NCI-H524 treated with DMSO at 0.1 percent for 48 hours (cell line): ENCODE results near the gene KCMF1.

Experiments
- DNase-seq: peaks from one replicate; lab custom pipeline; 2025; lab: John Stamatoyannopoulos, UW

KCMF1 gene

GRCh38 chr2:84980263-84980983, 9.5 kb downstream of the KCMF1 start:
- no peak for DNase-seq

DNA sequence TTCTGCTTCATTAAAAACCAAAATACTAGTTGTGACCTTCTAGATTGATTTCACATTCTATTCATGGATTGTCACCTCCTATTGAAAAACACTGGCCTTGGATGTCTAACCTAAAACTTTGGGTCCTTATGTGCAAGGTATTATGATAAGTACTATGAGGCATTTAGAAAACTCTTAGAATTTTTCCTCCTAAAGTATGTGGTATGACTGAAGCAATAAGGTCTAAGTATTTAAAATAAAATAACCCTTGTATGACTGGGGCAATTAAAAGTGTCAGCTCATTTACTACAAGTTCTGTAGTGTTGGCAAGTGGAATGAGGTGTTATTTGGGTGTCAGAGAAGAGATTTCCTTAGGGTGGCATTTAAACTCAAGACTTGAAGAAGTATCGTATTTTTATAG, 15.1 kb downstream of the KCMF1 start:
- DNase-seq, result no peak

- DNase-seq, result no peak
These were observed 18.5 kb downstream of the KCMF1 start for GRCh38 chr2:84989422-84989821.

DNA sequence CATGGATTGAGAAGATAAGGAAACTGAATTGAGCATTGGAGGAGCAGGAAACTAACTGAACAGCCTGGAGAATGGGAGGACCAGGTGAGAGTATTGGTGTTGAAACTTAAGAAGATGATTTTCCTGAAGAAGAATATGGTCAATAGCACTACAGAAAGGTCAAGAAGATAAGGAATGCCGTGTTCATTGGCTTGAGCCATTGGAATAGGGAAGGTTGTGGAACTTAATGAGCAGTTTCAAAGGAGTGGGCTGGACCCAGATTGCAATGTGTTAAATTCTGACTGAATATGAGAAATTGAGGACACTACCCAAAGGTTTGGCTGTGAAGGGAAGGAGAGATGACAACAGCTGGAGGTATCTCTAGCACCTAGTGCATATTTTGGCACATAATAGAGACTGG, 19.0 kb downstream of the KCMF1 start:
- no peak for DNase-seq

GRCh38 chr2:84991404-84992160, 20.6 kb downstream of the KCMF1 start:
- DNase-seq, result no peak

DNA sequence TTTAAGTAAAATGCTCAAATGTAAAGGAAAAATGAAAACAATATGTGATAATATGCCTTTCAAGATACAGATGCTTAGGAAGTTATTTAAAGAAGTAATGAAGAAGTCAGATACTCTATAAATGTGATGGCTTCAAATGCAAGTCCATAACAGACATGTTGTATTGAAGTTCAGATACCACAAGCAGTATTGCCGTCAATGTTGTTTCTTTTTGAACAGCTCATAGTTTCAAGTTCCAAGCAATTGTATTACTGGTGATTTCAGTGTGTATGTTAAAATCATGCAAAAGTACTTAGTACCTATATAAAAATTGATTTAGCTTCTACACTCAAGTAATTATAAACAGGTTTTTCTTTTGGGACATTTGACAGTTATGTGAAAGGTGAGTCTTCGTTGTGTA, 24.9 kb downstream of the KCMF1 start:
- no peak for DNase-seq

DNA sequence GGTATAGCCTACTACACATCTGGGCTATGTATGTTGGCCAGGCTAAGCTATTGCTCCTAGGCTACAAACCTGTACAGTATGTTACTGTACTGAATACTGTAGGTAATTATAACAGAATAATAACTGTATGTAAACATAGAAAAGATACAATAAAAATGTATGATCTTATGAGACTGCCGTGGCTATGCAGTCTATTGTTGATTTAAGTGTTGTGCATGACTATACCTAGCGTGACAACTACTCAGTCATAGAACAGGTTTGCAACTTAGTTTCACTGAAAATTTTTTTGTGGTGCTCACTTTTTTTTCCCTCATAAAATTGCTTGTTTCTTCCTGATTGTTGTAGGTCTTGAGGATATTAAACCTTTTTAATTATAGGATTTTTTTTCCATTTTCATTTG, 25.9 kb downstream of the KCMF1 start:
- DNase-seq, result no peak

DNA sequence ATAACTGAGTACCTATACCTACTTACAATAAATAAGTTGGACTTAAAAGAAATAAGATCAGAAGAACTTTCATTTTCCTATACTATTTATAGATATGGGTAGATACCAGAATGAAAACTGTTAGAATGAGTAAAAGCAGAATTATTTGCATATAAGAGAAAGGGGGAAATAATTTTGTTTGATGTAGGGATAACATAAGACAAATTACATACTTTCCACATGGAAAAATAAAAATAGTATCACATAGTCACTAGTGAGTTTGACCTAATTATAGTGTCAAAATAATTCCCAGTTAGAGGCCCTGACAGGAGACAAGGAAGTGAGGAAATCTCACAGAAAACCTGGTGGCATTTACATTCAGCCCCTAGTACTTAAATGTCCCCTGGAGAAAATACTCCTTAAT, 28.6 kb downstream of the KCMF1 start:
- no peak for DNase-seq

DNA sequence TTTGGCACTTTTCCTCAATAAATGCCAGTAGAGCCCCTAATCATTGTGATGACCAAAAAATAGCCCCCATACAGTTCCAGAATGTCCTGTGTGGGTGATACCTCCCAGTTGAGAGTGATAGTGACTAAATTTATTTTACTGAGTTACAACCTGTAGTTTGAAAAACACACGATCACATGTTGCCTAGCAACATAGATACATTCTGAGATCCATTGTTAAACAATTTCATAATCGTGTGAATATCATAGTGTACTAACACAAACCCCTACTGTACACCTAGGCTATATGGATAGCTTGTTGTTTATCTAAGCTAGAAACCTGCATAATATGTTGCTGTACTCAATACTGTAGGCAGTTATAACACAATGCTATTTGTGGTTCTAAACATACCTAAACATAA, 30.6 kb downstream of the KCMF1 start:
- DNase-seq, result no peak

- DNase-seq, result no peak
These were observed 31.6 kb downstream of the KCMF1 start for GRCh38 chr2:85002534-85002933.

- no peak for DNase-seq
These were observed 37.3 kb downstream of the KCMF1 start for GRCh38 chr2:85008252-85008651.

DNA sequence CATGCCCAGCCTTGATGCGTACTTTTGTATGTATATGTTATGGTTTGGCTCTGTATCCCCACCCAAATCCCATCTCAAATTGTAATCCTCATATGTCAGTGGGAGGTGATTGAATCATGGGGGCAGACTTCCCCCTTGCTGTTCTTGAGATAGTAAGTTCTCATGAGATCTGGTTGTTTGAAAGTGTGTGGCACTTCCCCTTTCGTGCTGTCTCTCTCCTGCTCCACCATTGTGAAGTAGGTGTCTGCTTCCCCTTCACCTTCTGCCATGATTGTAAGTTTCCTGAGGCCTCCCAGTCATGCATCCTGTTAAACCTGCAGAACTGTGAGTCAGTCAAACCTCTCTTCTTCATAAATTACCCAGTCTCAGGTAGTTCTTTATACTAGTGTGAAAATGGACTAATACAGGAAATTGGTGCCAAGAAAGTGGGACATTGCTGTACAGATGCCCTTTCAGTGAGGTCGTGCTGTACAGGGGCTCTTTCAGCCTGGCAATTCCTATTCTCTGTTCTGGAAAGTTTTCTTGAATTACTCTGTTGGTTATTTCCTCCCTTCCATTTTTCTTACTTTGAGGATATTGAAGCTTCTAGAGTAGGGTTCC, 38.2 kb downstream of the KCMF1 start:
- DNase-seq, result no peak

- DNase-seq, result no peak
These were observed 39.4 kb downstream of the KCMF1 start for GRCh38 chr2:85010404-85010803.

DNA sequence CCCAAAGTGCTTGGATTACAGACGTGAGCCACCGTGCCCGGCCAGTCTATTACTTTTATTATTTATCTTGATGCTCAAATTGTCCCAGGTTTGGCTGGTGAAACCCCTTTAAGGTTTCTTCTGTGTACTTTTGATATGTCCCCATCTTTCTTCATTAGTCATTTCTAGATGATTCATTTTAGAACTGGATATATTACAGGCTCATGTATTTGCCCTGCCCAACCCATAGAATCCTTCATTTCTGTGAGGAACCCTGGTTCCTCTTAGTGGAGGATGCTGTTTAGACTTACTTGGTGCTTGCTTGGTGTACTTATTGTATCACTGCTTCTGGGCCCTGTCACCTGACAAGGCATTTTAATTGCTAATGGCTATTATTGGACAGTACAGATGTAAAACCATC, 40.1 kb downstream of the KCMF1 start:
- DNase-seq, result no peak

DNA sequence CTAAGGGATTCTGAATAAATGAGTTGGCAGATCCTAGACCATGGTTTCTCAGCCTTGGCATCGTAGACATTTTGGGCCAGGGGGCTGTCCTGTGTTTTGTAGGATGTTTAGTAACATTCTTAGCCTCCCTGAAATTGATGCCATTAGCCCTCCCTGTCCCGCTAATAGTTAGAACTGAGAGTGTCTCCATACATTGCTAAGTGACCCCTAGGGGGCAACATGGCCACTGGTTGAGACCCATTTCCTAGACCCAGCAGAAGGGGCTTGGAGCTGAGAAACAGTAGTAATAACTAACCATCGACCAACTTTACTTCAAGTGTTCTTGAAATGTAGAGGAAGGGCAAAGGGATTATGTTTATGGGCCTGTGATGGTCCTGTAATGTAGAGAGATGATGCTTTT, 40.8 kb downstream of the KCMF1 start:
- no peak for DNase-seq

- DNase-seq, result no peak
These were observed 41.5 kb downstream of the KCMF1 start for GRCh38 chr2:85012431-85012830.

GRCh38 chr2:85012855-85013254, 41.9 kb downstream of the KCMF1 start:
- DNase-seq, result no peak

DNA sequence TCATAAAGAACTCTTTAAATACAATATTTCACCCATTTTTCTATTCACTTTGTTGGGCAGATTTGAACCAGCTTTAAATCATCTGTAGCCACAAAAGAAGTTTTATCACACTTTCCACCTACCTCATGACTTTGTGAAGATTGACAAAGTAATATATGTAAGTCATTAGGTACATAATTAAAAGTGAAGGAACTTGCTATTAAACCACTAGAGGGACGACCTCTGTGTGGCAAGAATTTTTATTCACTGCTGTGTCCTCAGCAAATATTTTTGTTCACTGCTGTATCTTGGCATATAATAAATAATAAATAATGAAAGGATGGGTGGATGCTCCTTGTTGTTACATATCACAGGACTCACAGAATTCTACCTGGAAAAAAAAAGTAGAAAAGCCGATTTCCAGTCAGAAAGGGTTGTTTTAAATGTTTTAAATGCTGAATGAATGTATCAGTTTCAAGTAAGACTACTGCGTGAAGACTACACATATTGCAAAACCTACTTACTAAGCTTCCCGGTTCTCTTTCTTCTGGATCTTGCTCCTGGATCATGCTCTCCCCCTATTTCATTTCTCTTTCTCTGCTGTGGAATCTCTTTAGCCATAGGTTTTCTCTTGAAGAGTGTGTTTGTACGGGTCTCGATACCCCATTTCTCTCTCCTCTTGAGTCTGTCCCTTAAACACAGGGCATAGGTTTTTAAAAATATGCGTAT, 44.8 kb downstream of the KCMF1 start:
- no peak for DNase-seq

DNA sequence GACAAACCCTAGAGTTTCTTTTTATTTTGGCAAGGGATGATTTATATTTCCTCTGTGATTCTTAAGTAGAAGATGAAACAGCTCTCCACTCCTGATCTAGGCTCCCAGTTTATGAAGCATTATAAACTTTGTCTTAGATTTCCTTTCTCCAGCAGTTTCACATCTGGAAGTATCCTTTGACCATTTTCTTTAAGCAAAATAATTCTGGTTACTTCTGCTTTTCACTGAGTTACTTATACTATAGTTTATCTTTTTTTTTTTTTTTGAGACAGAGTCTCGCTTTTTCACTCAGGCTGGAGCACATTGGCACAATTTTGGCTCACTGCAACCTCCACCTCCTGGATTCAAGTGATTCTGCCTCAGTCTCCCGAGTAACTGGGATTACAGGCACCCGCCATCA, 45.5 kb downstream of the KCMF1 start:
- DNase-seq, result no peak

GRCh38 chr2:85017411-85018048, 46.6 kb downstream of the KCMF1 start:
- no peak for DNase-seq

DNA sequence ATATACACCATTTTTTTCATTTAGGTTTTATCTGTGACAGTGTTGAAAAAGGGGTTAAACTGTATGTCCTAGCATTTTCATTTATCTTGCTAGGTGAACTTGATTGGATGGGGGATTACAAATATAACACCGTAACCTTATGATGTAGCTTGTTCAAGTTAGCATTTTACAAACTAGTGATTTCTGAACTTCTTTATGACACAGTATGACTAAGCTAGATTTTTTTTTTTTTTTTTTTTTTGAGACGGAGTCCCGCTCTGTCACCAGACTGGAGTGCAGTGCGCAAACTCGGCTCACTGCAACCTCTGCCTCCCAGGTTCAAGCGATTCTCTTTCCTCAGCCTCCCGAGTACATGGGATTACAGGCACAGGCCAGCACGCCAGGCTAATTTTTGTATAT, 47.1 kb downstream of the KCMF1 start:
- no peak for DNase-seq

GRCh38 chr2:85019121-85019520, 48.2 kb downstream of the KCMF1 start:
- no peak for DNase-seq
